ENCODE results near the gene MPP2.
A peak's percentile ranks its signal among the peaks of the same experiment; 100 is the strongest.

The MPP2 gene

GRCh38 chr17:43842975-43843325, 64.4 kb downstream of the MPP2 start:
- DNase-seq: no peak

DNA sequence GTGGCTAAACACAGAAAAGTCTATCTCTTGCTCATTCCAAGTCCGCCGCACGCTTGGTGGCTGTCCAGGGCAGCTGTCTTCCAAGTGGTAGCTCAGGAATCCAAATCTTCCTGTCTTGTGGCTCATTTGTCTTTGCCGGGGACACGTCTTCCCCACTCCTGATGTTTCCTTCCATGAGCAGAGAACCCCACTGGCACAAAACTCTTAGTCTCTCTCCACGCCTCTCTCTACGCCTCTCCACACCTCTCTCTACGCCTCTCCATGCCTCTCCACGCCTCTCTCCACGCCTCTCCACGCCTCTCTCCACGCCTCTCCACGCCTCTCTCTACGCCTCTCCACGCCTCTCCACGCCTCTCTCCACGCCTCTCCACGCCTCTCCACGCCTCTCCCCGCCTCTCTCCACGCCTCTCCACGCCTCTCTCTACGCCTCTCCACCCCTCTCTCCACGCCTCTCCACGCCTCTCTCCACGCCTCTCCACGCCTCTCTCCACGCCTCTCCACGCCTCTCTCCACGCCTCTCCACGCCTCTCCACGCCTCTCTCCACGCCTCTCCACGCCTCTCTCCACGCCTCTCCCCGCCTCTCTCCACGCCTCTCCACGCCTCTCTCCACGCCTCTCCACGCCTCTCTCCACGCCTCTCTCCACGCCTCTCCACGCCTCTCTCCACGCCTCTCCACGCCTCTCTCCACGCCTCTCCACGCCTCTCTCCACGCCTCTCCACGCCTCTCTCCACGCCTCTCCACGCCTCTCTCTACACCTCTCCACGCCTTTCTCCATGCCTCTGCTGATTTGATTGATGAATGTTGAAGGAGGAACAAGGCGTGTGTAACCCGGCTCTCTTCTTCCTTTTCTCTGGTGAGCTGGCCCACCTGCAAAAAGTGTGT, 65.0 kb downstream of the MPP2 start:
- peak in 1 of 2 experiments; percentile 46 for DNase-seq

GRCh38 chr17:43841282-43841681, 66.1 kb downstream of the MPP2 start:
- DNase-seq: no peak

GRCh38 chr17:43840814-43841213, 66.5 kb downstream of the MPP2 start:
- DNase-seq: no peak

- peak; percentile 72 to 73 for DNase-seq
Observed at GRCh38 chr17:43839670-43840108, 67.6 kb downstream of the MPP2 start.

DNA sequence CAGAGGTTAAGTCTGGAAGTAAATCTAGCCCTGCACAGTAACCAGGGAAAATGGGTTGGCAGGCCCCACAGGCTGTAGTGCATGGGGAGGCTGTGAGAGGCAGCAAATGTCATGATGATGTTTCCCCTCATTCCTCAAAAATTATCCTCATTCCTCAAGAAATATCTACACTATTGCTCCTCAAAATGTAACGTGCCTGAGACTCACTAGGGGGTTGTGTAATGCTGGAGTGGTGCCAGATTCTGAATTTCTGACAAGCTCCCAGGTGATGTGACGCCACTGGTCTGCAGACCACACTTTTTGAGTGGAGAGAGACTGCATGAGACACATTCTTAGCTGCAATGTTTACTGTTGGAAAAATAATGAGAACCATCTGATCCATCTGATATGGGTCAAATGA, 73.2 kb downstream of the MPP2 start:
- DNase-seq: no peak

GRCh38 chr17:43832976-43833829, 74.1 kb downstream of the MPP2 start, which contains the start of gene MPP3:
MPP3 (minus strand) TSS chr17:43833146; CDS start chr17:43831906, 1,240 bp downstream.
- DNase-seq: peak in 1 of 2 experiments; percentile 61

- no peak for DNase-seq
Observed at GRCh38 chr17:43832168-43832975, 75.0 kb downstream of the MPP2 start.

DNA sequence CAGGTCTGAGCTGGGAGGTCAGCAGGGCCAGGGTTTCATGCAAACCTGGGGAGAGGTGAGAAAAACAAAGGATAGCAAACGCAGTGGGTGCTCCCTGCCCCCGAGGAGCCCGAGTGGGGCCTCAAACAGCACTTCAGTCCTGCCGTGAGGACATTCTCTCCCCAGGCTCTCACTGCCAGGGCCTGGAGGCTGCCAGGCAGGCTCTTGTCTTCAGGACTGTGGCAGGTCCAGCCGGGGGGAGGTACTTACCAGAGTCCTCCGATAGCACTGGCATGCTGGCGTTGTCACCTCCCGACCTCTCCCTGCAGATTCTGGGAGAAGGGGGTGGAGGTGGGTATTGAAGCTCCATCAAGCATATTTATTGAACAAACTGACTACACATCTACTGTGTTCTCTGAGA, 75.7 kb downstream of the MPP2 start:
- no peak for DNase-seq

DNA sequence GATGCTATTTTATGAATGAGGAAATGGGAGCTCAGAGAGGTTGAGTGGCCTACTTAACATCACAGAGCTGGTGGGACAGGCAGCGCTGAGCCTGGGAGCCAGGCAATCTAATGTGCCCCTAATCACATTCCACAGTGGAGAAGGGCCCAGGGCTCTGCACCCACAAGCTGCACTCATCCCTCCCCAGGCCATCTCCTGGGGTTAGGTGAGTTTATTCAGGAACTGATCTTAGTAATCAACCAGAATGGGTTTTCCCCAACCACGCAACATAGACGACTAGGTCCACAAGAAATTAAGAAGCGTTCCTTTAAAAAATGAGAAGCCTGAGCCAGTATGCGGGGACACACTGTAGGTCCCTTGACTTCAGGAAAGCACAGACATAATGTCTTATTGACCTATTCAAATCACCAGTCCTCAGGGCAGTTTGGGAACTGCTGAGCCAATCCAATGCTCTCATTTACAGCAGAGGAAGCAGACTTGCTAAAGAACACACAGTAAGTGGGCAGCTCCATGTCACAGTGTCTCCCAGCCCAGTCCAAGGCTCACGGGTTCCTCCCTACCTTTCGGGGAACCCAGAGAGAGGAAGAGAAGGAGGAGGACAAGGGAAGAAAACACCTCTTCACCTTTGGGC, 76.7 kb downstream of the MPP2 start:
- DNase-seq: no peak

GRCh38 chr17:43829738-43830137, 77.6 kb downstream of the MPP2 start:
- no peak for DNase-seq

DNA sequence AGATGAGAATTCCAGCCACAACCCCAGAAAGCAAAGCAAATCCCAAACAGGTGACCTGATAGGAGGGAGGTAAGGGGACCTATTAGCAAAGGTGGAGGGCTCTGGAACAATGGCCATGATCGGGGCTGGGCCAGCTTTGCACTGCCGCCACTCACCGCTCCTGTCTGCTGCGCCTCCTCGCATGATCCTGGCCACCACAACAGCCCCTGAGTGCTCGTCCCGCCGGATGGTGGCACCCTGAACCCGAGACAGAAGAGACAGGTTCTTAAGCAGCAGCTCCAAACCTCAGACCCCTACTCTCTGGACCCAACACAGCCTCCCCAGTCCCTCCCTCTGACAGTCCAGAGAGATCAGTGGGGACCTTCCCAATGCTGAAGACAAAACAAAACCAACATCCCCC, 79.7 kb downstream of the MPP2 start:
- no peak for DNase-seq

- DNase-seq: no peak
Observed at GRCh38 chr17:43826206-43826605, 81.1 kb downstream of the MPP2 start.

- no peak for DNase-seq
Observed at GRCh38 chr17:43825567-43825966, 81.8 kb downstream of the MPP2 start.
